ENCODE data around the gene PACRG.

DNA sequence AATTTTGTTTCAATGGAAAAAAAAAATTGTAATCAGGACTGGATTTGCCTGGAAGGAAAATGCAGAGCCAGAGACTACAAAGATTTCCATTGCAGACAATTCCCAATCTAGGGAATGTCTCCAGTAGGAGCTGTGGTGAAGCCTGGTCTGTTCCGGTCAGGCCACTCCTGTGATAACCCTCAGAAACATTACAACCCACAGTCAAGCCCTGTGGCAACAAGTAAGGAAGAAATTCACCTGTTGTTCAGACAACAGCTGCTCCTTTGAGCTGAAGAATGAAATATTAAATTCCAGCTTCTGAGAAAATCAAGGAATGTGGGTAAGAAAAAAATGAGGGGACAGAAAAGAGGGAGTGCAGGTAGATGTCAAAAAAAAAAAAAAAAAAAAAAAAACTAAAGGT lies 8.2 kb upstream of the PACRG start:
- TF ChIP-seq ZFP3 (CRISPR knock-in tag; IDR thresholded peaks at IDR 0.05) (no peak), ZNF70 (CRISPR knock-in tag; IDR thresholded peaks at IDR 0.05) (no peak), ARNTL (CRISPR knock-in tag; IDR thresholded peaks at IDR 0.05; ENCODE audit: borderline replicate concordance, low read depth) (no peak), RARB (CRISPR knock-in tag; IDR thresholded peaks at IDR 0.05) (no peak), SNAI2 (CRISPR knock-in tag; IDR thresholded peaks at IDR 0.05) (no peak), GLIS3 (CRISPR knock-in tag; IDR thresholded peaks at IDR 0.05) (no peak), ZNF565 (CRISPR knock-in tag; conservative IDR thresholded peaks at IDR 0.05; ENCODE audit: low read depth) (no peak), BACH2 (CRISPR knock-in tag; IDR thresholded peaks at IDR 0.05; ENCODE audit: borderline replicate concordance) (no peak), OSR1 (CRISPR knock-in tag; IDR thresholded peaks at IDR 0.05) (no peak), ESRRG (CRISPR knock-in tag; IDR thresholded peaks at IDR 0.05) (no peak), ISL1 (CRISPR knock-in tag; IDR thresholded peaks at IDR 0.05) (no peak)
- TF ChIP-seq, protein P1, sequence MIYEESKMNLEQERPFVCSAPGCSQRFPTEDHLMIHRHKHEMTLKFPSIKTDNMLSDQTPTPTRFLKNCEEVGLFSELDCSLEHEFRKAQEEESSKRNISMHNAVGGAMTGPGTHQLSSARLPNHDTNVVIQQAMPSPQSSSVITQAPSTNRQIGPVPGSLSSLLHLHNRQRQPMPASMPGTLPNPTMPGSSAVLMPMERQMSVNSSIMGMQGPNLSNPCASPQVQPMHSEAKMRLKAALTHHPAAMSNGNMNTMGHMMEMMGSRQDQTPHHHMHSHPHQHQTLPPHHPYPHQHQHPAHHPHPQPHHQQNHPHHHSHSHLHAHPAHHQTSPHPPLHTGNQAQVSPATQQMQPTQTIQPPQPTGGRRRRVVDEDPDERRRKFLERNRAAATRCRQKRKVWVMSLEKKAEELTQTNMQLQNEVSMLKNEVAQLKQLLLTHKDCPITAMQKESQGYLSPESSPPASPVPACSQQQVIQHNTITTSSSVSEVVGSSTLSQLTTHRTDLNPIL (CRISPR knock-in tag; IDR thresholded peaks at IDR 0.05; ENCODE audit: low read depth): no peak
- TF ChIP-seq, protein P2, sequence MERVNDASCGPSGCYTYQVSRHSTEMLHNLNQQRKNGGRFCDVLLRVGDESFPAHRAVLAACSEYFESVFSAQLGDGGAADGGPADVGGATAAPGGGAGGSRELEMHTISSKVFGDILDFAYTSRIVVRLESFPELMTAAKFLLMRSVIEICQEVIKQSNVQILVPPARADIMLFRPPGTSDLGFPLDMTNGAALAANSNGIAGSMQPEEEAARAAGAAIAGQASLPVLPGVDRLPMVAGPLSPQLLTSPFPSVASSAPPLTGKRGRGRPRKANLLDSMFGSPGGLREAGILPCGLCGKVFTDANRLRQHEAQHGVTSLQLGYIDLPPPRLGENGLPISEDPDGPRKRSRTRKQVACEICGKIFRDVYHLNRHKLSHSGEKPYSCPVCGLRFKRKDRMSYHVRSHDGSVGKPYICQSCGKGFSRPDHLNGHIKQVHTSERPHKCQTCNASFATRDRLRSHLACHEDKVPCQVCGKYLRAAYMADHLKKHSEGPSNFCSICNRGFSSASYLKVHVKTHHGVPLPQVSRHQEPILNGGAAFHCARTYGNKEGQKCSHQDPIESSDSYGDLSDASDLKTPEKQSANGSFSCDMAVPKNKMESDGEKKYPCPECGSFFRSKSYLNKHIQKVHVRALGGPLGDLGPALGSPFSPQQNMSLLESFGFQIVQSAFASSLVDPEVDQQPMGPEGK (CRISPR knock-in tag; IDR thresholded peaks at IDR 0.05; ENCODE audit: borderline replicate concordance): no peak
- TF ChIP-seq, protein P3, sequence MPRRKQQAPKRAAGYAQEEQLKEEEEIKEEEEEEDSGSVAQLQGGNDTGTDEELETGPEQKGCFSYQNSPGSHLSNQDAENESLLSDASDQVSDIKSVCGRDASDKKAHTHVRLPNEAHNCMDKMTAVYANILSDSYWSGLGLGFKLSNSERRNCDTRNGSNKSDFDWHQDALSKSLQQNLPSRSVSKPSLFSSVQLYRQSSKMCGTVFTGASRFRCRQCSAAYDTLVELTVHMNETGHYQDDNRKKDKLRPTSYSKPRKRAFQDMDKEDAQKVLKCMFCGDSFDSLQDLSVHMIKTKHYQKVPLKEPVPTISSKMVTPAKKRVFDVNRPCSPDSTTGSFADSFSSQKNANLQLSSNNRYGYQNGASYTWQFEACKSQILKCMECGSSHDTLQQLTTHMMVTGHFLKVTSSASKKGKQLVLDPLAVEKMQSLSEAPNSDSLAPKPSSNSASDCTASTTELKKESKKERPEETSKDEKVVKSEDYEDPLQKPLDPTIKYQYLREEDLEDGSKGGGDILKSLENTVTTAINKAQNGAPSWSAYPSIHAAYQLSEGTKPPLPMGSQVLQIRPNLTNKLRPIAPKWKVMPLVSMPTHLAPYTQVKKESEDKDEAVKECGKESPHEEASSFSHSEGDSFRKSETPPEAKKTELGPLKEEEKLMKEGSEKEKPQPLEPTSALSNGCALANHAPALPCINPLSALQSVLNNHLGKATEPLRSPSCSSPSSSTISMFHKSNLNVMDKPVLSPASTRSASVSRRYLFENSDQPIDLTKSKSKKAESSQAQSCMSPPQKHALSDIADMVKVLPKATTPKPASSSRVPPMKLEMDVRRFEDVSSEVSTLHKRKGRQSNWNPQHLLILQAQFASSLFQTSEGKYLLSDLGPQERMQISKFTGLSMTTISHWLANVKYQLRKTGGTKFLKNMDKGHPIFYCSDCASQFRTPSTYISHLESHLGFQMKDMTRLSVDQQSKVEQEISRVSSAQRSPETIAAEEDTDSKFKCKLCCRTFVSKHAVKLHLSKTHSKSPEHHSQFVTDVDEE (CRISPR knock-in tag; IDR thresholded peaks at IDR 0.05): no peak
